Lower leg skin (tissue), 4 donors: ENCODE data around the gene NUFIP2. TPM values are rescaled to one million over a fixed set of nuclear protein-coding genes. Genes with fewer than 3 reads are reported as not detected.
"Not testable (repeated sequence)": the region's sequence is repeated elsewhere in the genome, so short reads cannot be mapped to it uniquely, and the experiment has no call there.

ENCODE experiments used
- DNase-seq, 2 donors: peaks; one replicate each; pipeline ENCODE4 v3.0.0-alpha.2; 2019; ENCODE audit warnings: low spot score in 2 of 2
- H3K4me3 ChIP-seq: fragments of 200-600 bp; sonication (generic); 2 replicates; pipeline ENCODE4 v1.5.1; 2017; ENCODE audit warnings: mild to moderate bottlenecking, low read depth; ENCODE audit not compliant: poor library complexity, severe bottlenecking
- CTCF ChIP-seq, 3 donors: fragments of 450-650 bp; IDR thresholded peaks; one replicate each; pipeline ENCODE4 v1.5.1; 2016; ENCODE audit warnings: antibody characterized with exemption in 3 of 3, mild to moderate bottlenecking in 3 of 3, moderate library complexity in 2 of 3
- POLR2A ChIP-seq, 2 donors: fragments of 450-650 bp; IDR thresholded peaks; one replicate each; pipeline ENCODE4 v1.6.1; 2016 to 2017; ENCODE audit warnings: antibody characterized with exemption in 2 of 2, mild to moderate bottlenecking in 1 of 2, moderate library complexity in 1 of 2
- WGBS, 2 donors: methylation state at CpG; one replicate each; pipeline ENCODE4 v1.1.5; 2018; 5-methylcytosine and 5-hydroxymethylcytosine counted together
- intact Hi-C: fragments of 100-400 bp; cut with DNase I; formaldehyde crosslinking; loops from one replicate; pipeline ENCODE4 v1.15.0; 2023; ENCODE audit warnings: low total_unique reads
- total RNA-seq, 4 donors: library from RNA; depleted of rRNA; stranded (reverse); fragments of >200 nt; gene quantifications; one replicate each; pipeline ENCODE4 v1.1.0, GENCODE V29; 2016

NUFIP2 gene
- total RNA-seq, 4 donors from 2014 or later = 22.7 to 28.4 (median 23.4) TPM

- no peak for DNase-seq
- WGBS, 2 donors = 83 to 90% methylated on average over 9 of the region's 9 CpGs
- H3K4me3 ChIP-seq = no peak overlapping the region
- intact Hi-C loops = no loop called here
- TF ChIP-seq CTCF (IDR thresholded peaks at IDR 0.05) (no peak), POLR2A (IDR thresholded peaks at IDR 0.05) (no peak)
Observed at GRCh38 chr17:29289852-29290251, 4.1 kb downstream of the NUFIP2 start.

GRCh38 chr17:29283961-29284360 is 10.0 kb downstream of the NUFIP2 start:
- H3K4me3 ChIP-seq = no peak overlapping the region
- WGBS, 2 donors = 51 to 56% methylated on average over 2 of the region's 2 CpGs
- no peak for DNase-seq
- intact Hi-C loops = no loop called here
- TF ChIP-seq CTCF (IDR thresholded peaks at IDR 0.05) (no peak), POLR2A (IDR thresholded peaks at IDR 0.05) (no peak)

DNA sequence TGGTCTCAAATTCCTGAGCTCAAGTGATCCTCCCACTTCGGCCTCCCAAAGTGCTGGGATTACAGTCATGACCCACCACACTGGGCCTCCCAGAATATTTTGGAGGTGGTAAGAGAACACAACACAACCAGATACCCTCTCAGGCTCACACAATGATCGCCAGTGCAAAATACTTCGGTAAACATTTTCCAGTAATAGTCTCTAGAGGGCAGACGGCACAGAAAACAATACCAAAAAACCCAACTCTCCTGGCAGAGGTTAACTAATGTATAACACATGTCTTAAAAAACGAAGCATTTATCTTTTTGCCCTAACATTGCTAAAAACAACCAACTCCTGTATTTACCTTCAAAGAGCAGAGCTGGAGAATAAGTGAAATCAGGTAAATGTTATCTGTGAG is 10.5 kb downstream of the NUFIP2 start:
- intact Hi-C loops = no loop called here
- 48% methylated on average over 5 of the region's 5 CpGs for WGBS, 2 donors
- H3K4me3 ChIP-seq = no peak overlapping the region
- no peak for TF ChIP-seq POLR2A (IDR thresholded peaks at IDR 0.05)
- no peak for TF ChIP-seq CTCF (IDR thresholded peaks at IDR 0.05)
- no peak for DNase-seq

DNA sequence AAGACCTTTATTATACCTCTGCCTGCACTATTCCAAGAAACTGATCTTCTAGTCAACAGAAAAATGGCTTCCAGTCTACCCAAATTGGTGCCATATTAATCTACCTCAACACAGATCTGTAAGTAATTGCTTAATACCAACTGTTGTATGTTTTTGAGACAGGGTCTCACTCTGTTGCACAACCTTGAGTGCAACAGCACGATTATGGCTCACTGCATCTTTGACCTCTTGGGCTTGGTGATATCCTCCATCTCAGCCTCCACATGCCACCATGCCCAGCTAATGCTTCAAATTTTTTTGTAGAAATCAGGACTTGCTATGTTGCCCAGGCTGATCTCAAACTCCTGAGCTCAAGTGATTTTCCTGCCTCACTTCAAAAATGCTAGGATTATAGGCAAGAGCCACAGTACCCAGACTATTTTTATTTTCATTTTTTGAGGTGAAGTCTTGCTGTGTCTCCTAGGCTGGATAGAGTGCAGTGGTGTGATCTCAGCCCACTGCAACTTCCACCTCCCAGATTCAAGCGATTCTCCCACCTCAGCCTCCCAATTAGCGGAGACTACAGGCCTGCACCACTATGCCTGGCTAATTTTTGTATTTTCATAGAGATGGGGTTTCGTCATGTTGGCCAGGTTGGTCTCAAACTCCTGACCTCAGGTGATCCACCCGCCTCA is 14.4 kb downstream of the NUFIP2 start:
- TF ChIP-seq POLR2A (IDR thresholded peaks at IDR 0.05) (no peak), CTCF (IDR thresholded peaks at IDR 0.05) (no peak)
- WGBS, 2 donors = 94 to 99% methylated on average over 5 of the region's 5 CpGs
- no peak for DNase-seq
- no peak overlapping the region for H3K4me3 ChIP-seq
- intact Hi-C loops = no loop called here

DNA sequence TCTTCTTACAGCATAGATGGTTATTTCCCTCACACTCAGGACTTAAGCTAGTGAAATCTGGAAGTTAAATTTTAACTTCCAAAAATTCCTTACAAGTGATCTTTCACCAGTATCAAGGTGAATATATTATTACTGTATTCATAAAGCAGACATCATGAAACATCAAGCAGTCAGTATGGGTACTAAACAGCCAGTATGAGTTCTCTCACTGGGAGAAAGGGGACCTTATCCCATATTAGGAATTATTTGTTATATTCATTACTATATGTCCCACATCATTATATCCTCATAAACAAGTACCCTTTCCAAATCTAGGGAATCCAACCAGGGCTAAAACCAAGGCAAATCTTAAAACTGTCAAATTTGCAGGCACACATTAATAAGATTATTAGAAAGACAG is 15.3 kb downstream of the NUFIP2 start:
- no peak for TF ChIP-seq CTCF (IDR thresholded peaks at IDR 0.05)
- TF ChIP-seq POLR2A (IDR thresholded peaks at IDR 0.05) = no peak
- H3K4me3 ChIP-seq = no peak overlapping the region
- intact Hi-C loops = no loop called here
- no peak for DNase-seq

DNA sequence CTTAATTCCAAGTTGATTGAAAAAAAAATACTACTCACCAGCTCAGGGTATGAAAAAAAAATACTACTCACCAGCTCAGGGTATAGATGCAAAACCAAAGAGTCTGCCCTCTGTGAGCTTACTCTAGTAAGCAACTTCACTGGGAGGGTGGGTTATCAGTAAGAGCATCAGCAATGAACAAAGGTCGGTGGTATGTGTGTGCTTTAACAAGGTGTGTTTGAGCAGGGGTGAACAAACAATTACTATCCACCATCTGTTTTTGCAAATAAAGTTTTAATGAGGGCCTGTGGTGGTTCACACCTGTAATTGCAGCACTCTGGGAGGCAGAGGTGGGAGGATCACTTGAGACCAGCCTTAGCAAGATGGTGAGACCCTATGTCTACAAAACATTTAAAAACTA is 20.0 kb downstream of the NUFIP2 start:
- no peak for TF ChIP-seq CTCF (IDR thresholded peaks at IDR 0.05)
- no peak for TF ChIP-seq POLR2A (IDR thresholded peaks at IDR 0.05)
- no peak overlapping the region for H3K4me3 ChIP-seq
- intact Hi-C loops = no loop called here
- DNase-seq = no peak
- WGBS, 2 donors = 78 to 86% methylated on average over 1 of the region's 1 CpG

- intact Hi-C loops, H3K4me3 ChIP-seq, DNase-seq: not testable (repeated sequence)
- 91 to 95% methylated on average over 9 of the region's 9 CpGs for WGBS, 2 donors
Observed at GRCh38 chr17:29271980-29272379, 22.0 kb downstream of the NUFIP2 start.
